GM18502 (cell line): ENCODE measurements around the gene TDRD3.

Experiments used
- ATAC-seq: cut with Tn5 transposase; IDR thresholded peaks from one replicate; pipeline ENCODE4 v1.9.1; 2021; ENCODE audit warnings: mild to moderate bottlenecking; ENCODE audit not compliant: unreplicated experiment, poor library complexity

The TDRD3 gene

GRCh38 chr13:60620611-60621395, 223.8 kb downstream of the TDRD3 start:
- ATAC-seq = no peak

- no peak for ATAC-seq
Measured at GRCh38 chr13:60623151-60623550, 226.1 kb downstream of the TDRD3 start.
